BJ (cell line): ENCODE measurements around the gene TM4SF5. TPM values are rescaled to one million over a fixed set of nuclear protein-coding genes. Genes with fewer than 3 reads are reported as not detected.

Source experiments
- CTCF ChIA-PET: fragments of 350-600 bp; formaldehyde crosslinking; extraction: SDS; loops from one replicate; lab custom pipeline; 2021; ENCODE audit warnings: antibody characterized with exemption, inconsistent platforms; lab: Yijun Ruan, JAX
- POLR2A ChIA-PET: fragments of 300-600 bp; sonication (Branson Sonifier 250); formaldehyde crosslinking; extraction: SDS; loops from one replicate; lab custom pipeline; 2021; ENCODE audit warnings: antibody characterized with exemption; lab: Charles Lee
- DNase-seq: peaks from one replicate; pipeline ENCODE4 v3.0.0-alpha.2; 2011; ENCODE audit warnings: low read depth
- H3K27me3 ChIP-seq: 2 replicates; pipeline ENCODE4 v1.6.0; 2011; ENCODE audit warnings: low read length; ENCODE audit not compliant: control insufficient read depth, insufficient read depth
- H3K36me3 ChIP-seq: 2 replicates; pipeline ENCODE4 v1.5.1; 2011; ENCODE audit warnings: low read length; ENCODE audit not compliant: control insufficient read depth, insufficient read depth
- H3K4me3 ChIP-seq: 2 replicates; pipeline ENCODE4 v1.5.1; 2011; ENCODE audit warnings: low read depth, mild to moderate bottlenecking, control low read depth, low read length
- polyA plus RNA-seq: library from polyadenylated mRNA; depleted of rRNA; stranded (reverse); fragments of >200 nt; gene quantifications from 2 replicates; pipeline ENCODE4 v1.2.3, GENCODE V29; 2011
- TF ChIP-seq, protein P1 (sequence below): IDR thresholded peaks from 2 replicates; pipeline ENCODE4 v1.5.1; 2011; ENCODE audit warnings: low read depth, mild to moderate bottlenecking, control low read depth, inconsistent platforms, low read length, moderate library complexity; ENCODE audit not compliant: insufficient read depth

Gene TM4SF5
- polyA plus RNA-seq, 1 experiment, result not detected

DNA sequence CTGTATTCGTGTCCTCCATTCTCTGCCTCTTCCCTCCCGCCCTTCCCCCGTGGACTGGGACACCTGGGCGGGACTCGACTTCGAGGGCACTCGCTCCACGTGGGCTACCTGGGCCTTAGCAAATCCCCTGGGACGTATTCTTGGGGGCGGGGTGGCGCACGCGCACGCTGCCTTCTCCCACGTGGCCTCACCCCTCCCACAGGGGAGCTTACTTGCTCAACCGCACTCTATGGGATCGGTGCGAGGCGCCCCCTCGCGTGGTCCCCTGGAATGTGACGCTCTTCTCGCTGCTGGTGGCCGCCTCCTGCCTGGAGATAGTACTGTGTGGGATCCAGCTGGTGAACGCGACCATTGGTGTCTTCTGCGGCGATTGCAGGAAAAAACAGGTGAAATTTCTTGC, 11.0 kb downstream of the TM4SF5 start:
- no peaks in the 10 kb centered on the region for H3K36me3 ChIP-seq
- TF ChIP-seq, protein P1, sequence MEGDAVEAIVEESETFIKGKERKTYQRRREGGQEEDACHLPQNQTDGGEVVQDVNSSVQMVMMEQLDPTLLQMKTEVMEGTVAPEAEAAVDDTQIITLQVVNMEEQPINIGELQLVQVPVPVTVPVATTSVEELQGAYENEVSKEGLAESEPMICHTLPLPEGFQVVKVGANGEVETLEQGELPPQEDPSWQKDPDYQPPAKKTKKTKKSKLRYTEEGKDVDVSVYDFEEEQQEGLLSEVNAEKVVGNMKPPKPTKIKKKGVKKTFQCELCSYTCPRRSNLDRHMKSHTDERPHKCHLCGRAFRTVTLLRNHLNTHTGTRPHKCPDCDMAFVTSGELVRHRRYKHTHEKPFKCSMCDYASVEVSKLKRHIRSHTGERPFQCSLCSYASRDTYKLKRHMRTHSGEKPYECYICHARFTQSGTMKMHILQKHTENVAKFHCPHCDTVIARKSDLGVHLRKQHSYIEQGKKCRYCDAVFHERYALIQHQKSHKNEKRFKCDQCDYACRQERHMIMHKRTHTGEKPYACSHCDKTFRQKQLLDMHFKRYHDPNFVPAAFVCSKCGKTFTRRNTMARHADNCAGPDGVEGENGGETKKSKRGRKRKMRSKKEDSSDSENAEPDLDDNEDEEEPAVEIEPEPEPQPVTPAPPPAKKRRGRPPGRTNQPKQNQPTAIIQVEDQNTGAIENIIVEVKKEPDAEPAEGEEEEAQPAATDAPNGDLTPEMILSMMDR, result no peak
- POLR2A ChIA-PET, result no interaction called here
- DNase-seq, result no peak
- CTCF ChIA-PET, result interaction anchor here (0.6 kb wide), 1 partner anchor 106 kb away, joined by 4 read pairs; no protein-coding TSS in a partner anchor
- H3K4me3 ChIP-seq, result no peak overlapping the region
- H3K27me3 ChIP-seq, result peaks cover 15% of the 10 kb centered on the region

DNA sequence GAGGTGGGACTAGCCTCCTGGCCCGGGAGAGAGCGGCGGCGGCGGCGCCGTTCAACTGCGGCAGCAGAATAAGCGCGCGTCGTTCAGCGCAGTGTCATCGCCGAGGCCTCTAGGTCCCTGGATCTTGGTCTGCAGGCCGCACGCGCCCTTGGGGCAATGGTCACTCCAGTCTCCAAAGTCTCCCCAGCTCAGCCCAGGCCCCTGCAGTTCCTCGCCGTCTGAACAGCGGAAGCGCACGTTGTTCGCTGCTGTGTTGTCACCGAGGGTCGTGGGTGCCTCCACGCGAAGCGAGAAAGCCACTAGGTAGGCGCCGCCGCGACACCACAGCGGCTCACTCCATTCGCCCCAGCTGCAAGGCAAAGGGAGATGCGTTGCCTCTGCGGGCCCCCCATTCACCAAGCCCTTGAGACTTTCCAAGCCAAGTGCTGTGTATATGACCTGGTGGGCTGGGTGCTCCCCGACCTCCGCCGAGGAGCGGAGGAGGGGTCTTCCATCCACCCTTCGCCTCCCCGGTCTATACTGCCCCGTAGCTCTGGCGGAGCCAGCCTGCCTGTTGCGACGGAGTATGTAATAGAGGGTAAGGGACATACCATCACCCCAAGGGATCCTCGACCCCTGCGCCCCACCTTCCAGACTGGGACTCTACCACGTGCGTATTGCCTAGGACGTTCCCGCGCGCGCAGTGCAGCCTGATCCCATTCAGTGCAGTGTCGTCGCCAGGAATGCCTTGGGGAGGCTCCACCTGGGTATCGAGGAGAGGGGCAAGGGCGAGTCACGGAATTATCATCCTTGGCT, 13.8 kb downstream of the TM4SF5 start:
- no peak for DNase-seq
- CTCF ChIA-PET, result interaction anchor here (0.6 to 7.9 kb wide), 7 partner anchors 41 to 120 kb away, joined by 3 to 112 read pairs (median 7); partner anchors contain the start of genes C17orf107 and CHRNE
- POLR2A ChIA-PET, result no interaction called here
- Histone ChIP-seq H3K4me3 (no peak overlapping the region), H3K27me3 (peaks cover 10% of the 10 kb centered on the region), H3K36me3 (no peaks in the 10 kb centered on the region)
- TF ChIP-seq, protein P1, result no peak

DNA sequence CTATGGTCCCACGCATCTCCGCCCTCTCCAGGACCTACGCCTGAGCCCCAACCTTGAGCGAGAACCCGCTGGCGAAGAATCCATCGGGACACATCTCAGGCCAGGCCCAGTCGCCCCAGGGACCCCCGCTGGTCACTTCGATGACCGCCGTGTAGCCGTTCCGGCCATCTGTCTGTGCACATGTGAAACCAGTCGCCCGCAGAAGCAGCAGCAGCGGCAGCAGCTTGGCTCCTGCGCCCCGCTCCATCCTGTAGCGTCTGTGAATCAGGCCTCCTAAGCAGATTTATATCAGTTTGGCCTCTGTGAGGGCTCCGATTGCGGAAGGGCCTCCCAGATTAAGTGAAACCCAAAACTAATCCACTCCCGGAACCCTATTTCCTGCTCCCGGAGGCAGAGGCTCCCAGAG, 14.4 kb downstream of the TM4SF5 start, which contains the start of gene VMO1:
VMO1 (minus strand) TSS at position 259 of the 406 bp plus-strand sequence; CDS start at position 247, 12 bp downstream.
- POLR2A ChIA-PET, result no interaction called here
- no peak within 1 kb of the TSS for H3K4me3 ChIP-seq
- no peak for DNase-seq
- H3K36me3 ChIP-seq, result no peaks in the 10 kb centered on the region
- TF ChIP-seq, protein P1, result no peak
- CTCF ChIA-PET, result interaction anchor here (0.6 to 7.9 kb wide), 9 partner anchors 11 to 119 kb away, joined by 3 to 112 read pairs (median 7); partner anchors contain the start of genes C17orf107 and CHRNE
- peaks cover 10% of the 10 kb centered on the region for H3K27me3 ChIP-seq

DNA sequence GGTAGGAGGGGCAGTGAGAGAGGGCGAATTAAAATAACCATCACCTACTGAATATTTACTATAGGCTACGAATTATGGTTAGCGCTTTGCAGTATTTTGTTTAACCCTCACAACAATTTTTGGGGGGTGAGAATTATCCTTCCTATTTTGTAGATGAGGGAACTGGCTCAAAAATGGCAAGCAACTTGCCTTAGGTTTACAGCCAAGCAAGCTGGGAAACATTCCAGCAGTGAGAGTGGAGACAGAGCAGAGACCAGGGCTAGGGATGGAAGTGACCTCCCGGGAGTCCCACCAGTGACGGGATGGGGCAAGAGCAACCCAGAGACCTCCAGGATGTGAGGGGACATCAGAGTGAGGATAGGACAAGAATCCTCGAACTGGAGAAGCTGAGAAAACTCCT, 14.8 kb downstream of the TM4SF5 start:
- POLR2A ChIA-PET, result no interaction called here
- H3K36me3 ChIP-seq, result no peaks in the 10 kb centered on the region
- H3K4me3 ChIP-seq, result no peak overlapping the region
- CTCF ChIA-PET, result interaction anchor here (0.6 to 7.9 kb wide), 10 partner anchors 11 to 483 kb away, joined by 3 to 112 read pairs (median 6); partner anchors contain the start of genes C17orf107 and CHRNE
- H3K27me3 ChIP-seq, result peaks cover 10% of the 10 kb centered on the region
- DNase-seq, result no peak
- TF ChIP-seq, protein P1, result no peak

DNA sequence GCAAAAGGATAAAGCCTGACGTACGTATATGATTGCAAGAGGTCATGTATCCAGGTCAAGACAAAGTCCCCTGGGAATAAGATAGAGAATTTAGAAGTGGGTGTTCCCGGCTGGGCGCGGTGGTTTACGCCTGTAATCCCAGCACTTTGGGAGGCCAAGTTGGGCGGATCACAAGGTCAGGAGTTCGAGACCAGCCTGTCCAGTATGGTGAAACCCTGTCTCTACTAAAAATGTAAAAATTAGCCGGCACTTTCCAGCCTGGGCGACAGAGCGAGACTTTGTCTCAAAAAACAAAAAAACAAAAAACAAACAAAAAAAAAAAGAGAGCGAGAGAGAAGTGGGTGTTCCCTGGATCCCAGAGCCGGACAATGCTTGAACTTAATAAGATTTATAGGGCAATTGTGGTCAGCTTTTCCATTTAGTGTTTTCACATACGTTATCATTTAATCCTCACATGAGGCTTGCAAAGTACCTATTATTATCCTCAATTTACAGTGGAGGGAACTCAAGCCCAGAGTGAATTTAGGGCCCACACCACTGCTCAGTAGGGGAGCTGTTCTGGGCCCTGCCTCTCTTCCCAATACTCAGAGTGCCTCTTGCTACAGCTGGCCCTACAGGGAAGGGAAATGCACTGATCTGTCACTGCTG, 16.6 kb downstream of the TM4SF5 start:
- no peak for DNase-seq
- CTCF ChIA-PET, result interaction anchor here (0.6 to 7.9 kb wide), 18 partner anchors 12 to 219 kb away, joined by 3 to 112 read pairs (median 4); partner anchors contain the start of genes ARRB2, C17orf107 and TM4SF5

More for the DNA sequence above, 16.6 kb downstream of the TM4SF5 start:
- Histone ChIP-seq H3K36me3 (no peaks in the 10 kb centered on the region), H3K27me3 (peaks cover 8% of the 10 kb centered on the region), H3K4me3 (no peak overlapping the region)
- TF ChIP-seq, protein P1, result 0 out of 2 replicates have a peak, but pooled peaks have one; percentile 3
- POLR2A ChIA-PET, result interaction anchor here (0.6 kb wide), 1 partner anchor 242 kb away, joined by 10 read pairs; no protein-coding TSS in a partner anchor
